Caco-2 (cell line): Measurements from ENCODE around the gene VSIG1. TPM values are rescaled to one million over a fixed set of nuclear protein-coding genes. Genes with fewer than 3 reads are reported as not detected.

Source experiments
- BruUV-seq: library from RNA; stranded (reverse); fragments of 400-500 nt; replicated peaks from 2 replicates; lab custom pipeline; 2021; lab: Mats Ljungman, UMichigan
- CTCF ChIA-PET: fragments of 300-600 bp; sonication (Branson Sonifier 250); formaldehyde crosslinking; loops from one replicate; lab custom pipeline; 2022; ENCODE audit warnings: antibody characterized with exemption; lab: Charles Lee
- POLR2A ChIA-PET: fragments of 300-600 bp; sonication (Branson Sonifier 250); formaldehyde crosslinking; loops from one replicate; lab custom pipeline; 2022; ENCODE audit warnings: antibody characterized with exemption; lab: Charles Lee
- DNase-seq, 2 experiments: peaks; one replicate each; pipeline versions ENCODE4 v3.0.0 to v3.0.0-alpha.2; 2020 to 2022
- H3K27me3 ChIP-seq: replicated peaks from 2 replicates; pipeline ENCODE4 v1.6.0; 2011; ENCODE audit warnings: low read length; ENCODE audit not compliant: control insufficient read depth, insufficient read depth
- H3K36me3 ChIP-seq: 2 replicates; pipeline ENCODE4 v1.5.1; 2011; ENCODE audit warnings: low read length; ENCODE audit not compliant: control insufficient read depth, insufficient read depth
- H3K4me1 ChIP-seq: fragments of 250-450 bp; sonication (Bioruptor Pico); 2 replicates; pipeline ENCODE4 v1.5.1; 2020; ENCODE audit warnings: mild to moderate bottlenecking
- H3K4me3 ChIP-seq: 2 replicates; pipeline ENCODE4 v1.5.1; 2011; ENCODE audit warnings: low read depth, mild to moderate bottlenecking, control low read depth, low read length
- H3K9me3 ChIP-seq: fragments of 250-450 bp; sonication (Bioruptor Pico); 2 replicates; pipeline ENCODE4 v1.5.1; 2020; ENCODE audit warnings: mild to moderate bottlenecking, moderate library complexity
- H3K27ac Mint-ChIP-seq: one replicate; pipeline ENCODE4 v1.8.0; 2022; ENCODE audit warnings: mixed read lengths; ENCODE audit not compliant: unreplicated experiment
- H3K27me3 Mint-ChIP-seq: one replicate; pipeline ENCODE4 v1.8.0; 2022; ENCODE audit warnings: mixed read lengths; ENCODE audit not compliant: insufficient read depth, unreplicated experiment
- H3K36me3 Mint-ChIP-seq: one replicate; pipeline ENCODE4 v1.8.0; 2022; ENCODE audit warnings: mild to moderate bottlenecking, mixed read lengths; ENCODE audit not compliant: insufficient read depth, unreplicated experiment
- H3K4me1 Mint-ChIP-seq: one replicate; pipeline ENCODE4 v1.8.0; 2022; ENCODE audit warnings: low read depth, mixed read lengths; ENCODE audit not compliant: unreplicated experiment
- H3K4me3 Mint-ChIP-seq: one replicate; pipeline ENCODE4 v1.8.0; 2022; ENCODE audit warnings: mild to moderate bottlenecking, moderate library complexity, mixed read lengths; ENCODE audit not compliant: unreplicated experiment
- H3K9me3 Mint-ChIP-seq: one replicate; pipeline ENCODE4 v1.8.0; 2022; ENCODE audit warnings: mixed read lengths; ENCODE audit not compliant: unreplicated experiment
- intact Hi-C: fragments of 100-400 bp; cut with micrococcal nuclease; formaldehyde crosslinking; loops from one replicate; pipeline ENCODE4 v1.10.0; 2022; ENCODE audit not compliant: unreplicated experiment
- total RNA-seq: library from RNA; stranded (reverse); gene quantifications from 2 replicates; pipeline ENCODE4 v1.2.3, GENCODE V29; 2022
- TF ChIP-seq, protein P1 (sequence below), 2 experiments: fragments of 200-600 bp in 1 of 2; IDR thresholded peaks; 1 replicate in 1 of 2; 2 replicates in 1 of 2; pipeline versions ENCODE4 v1.5.1 to v1.8.0; 2011 to 2022; ENCODE audit warnings: antibody characterized with exemption in 1 of 2, control low read depth in 1 of 2, inconsistent platforms in 1 of 2, low read depth in 1 of 2, low read length in 1 of 2, mild to moderate bottlenecking in 1 of 2, moderate library complexity in 1 of 2; ENCODE audit not compliant: insufficient read depth in 1 of 2, severe bottlenecking in 1 of 2, unreplicated experiment in 1 of 2

The VSIG1 gene
- total RNA-seq, 1 experiment from 2014 or later, result not detected

DNA sequence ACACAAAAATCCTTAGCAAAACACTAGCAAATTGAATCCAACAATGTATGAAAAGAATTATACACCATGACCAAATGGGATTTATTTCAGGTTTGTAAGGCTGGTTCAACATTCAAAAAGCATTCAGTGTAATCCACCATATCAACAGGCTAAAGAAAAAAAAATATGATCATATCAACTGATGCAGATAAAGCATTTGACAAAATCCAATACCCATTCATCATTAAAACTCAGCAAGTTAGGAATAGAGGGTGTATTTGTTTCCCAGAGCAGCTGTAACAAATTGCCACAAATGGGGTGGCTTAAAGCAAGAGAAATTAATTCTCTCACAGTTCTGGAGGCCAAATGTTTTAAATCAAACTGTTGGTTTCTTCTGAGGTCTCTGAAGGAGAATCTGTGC, 10.7 kb downstream of the VSIG1 start:
- POLR2A ChIA-PET, result no interaction called here
- no peak overlapping the region for H3K4me3 ChIP-seq
- no peaks in the 10 kb centered on the region for H3K27me3 Mint-ChIP-seq
- intact Hi-C loops, result no loop called here
- CTCF ChIA-PET, result no interaction called here
- no peaks in the 10 kb centered on the region for H3K27me3 ChIP-seq
- H3K4me1 ChIP-seq, result no peaks in the 10 kb centered on the region
- H3K9me3 Mint-ChIP-seq, result no peaks in the 10 kb centered on the region
- no peak for DNase-seq
- TF ChIP-seq, protein P1, sequence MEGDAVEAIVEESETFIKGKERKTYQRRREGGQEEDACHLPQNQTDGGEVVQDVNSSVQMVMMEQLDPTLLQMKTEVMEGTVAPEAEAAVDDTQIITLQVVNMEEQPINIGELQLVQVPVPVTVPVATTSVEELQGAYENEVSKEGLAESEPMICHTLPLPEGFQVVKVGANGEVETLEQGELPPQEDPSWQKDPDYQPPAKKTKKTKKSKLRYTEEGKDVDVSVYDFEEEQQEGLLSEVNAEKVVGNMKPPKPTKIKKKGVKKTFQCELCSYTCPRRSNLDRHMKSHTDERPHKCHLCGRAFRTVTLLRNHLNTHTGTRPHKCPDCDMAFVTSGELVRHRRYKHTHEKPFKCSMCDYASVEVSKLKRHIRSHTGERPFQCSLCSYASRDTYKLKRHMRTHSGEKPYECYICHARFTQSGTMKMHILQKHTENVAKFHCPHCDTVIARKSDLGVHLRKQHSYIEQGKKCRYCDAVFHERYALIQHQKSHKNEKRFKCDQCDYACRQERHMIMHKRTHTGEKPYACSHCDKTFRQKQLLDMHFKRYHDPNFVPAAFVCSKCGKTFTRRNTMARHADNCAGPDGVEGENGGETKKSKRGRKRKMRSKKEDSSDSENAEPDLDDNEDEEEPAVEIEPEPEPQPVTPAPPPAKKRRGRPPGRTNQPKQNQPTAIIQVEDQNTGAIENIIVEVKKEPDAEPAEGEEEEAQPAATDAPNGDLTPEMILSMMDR (IDR thresholded peaks at IDR 0.05; ENCODE audit: insufficient read depth in 1 of 2, low read depth in 1 of 2, low read length in 1 of 2, severe bottlenecking in 1 of 2, unreplicated experiment in 1 of 2), result no peak
- H3K36me3 Mint-ChIP-seq, result no peaks in the 10 kb centered on the region
- H3K9me3 ChIP-seq, result no peaks in the 10 kb centered on the region
- H3K4me1 Mint-ChIP-seq, result no peaks in the 10 kb centered on the region
- no peak overlapping the region for H3K4me3 Mint-ChIP-seq
- H3K27ac Mint-ChIP-seq, result no peak overlapping the region
- no TSS peak for BruUV-seq
- no peaks in the 10 kb centered on the region for H3K36me3 ChIP-seq

DNA sequence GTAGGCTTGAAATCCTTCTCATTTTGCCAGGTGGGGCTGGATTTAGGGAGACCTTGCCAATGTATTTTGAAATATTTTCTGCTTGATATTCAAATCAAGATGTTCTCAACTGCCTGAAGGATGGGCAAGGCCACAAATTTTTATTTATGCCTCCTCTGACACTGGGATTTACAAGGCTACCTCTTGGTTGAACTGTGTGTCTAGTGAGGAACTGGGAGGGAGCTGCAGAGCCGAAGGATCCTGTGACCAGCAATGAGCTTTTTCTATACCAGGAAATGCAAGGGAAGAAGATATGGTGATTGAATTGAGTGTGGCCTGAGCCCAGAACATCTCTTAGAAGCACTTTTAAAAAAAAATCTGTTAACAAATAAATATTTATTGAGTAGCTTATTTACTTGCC, 14.9 kb downstream of the VSIG1 start:
- POLR2A ChIA-PET, result interaction anchor here (1.1 kb wide), 1 partner anchor 32 kb away, joined by 3 read pairs; the partner anchor contains the start of genes ATG4A and PSMD10

DNA sequence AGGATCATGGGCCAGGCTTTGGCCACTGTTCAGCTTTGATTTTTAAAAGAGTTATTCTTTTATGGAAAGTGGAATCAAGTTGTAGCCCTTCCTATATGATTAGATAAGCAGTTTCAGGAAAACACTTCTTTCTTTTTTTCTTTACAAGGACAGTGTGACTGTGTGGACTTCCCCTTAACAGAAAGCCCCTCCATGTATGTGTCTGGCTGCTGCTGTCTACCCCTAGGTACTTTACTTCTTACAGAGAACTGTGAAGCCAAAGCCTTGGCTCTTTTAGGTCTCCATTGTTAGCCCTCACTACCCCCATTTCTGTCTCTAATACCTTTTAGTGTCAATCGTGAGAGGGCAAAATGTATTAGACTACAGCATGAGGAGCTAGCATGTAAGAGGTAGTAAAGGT, 19.1 kb downstream of the VSIG1 start:
- H3K27ac Mint-ChIP-seq, result no peak overlapping the region
- H3K9me3 ChIP-seq, result no peaks in the 10 kb centered on the region
- H3K27me3 Mint-ChIP-seq, result no peaks in the 10 kb centered on the region
- TF ChIP-seq, protein P1 (IDR thresholded peaks at IDR 0.05; ENCODE audit: insufficient read depth in 1 of 2, low read depth in 1 of 2, low read length in 1 of 2, severe bottlenecking in 1 of 2, unreplicated experiment in 1 of 2), result no peak
- no peaks in the 10 kb centered on the region for H3K36me3 ChIP-seq
- no peaks in the 10 kb centered on the region for H3K9me3 Mint-ChIP-seq
- H3K4me1 Mint-ChIP-seq, result no peaks in the 10 kb centered on the region
- no peaks in the 10 kb centered on the region for H3K4me1 ChIP-seq
- ChIA-PET CTCF (no interaction called here), POLR2A (no interaction called here)
- DNase-seq, result no peak
- intact Hi-C loops, result no loop called here
- H3K4me3 Mint-ChIP-seq, result no peak overlapping the region
- no peaks in the 10 kb centered on the region for H3K27me3 ChIP-seq
- no TSS peak for BruUV-seq
- no peaks in the 10 kb centered on the region for H3K36me3 Mint-ChIP-seq
- no peak overlapping the region for H3K4me3 ChIP-seq

More for the DNA sequence above, 14.9 kb downstream of the VSIG1 start:
- TF ChIP-seq, protein P1 (IDR thresholded peaks at IDR 0.05; ENCODE audit: insufficient read depth in 1 of 2, low read depth in 1 of 2, low read length in 1 of 2, severe bottlenecking in 1 of 2, unreplicated experiment in 1 of 2), result no peak
- no peak for DNase-seq
- intact Hi-C loops, result no loop called here
- H3K9me3 ChIP-seq, result no peaks in the 10 kb centered on the region
- no peaks in the 10 kb centered on the region for H3K27me3 ChIP-seq
- no peaks in the 10 kb centered on the region for H3K36me3 ChIP-seq
- no TSS peak for BruUV-seq
- Mint-ChIP-seq H3K27me3 (no peaks in the 10 kb centered on the region), H3K4me1 (no peaks in the 10 kb centered on the region), H3K36me3 (no peaks in the 10 kb centered on the region), H3K4me3 (no peak overlapping the region), H3K27ac (no peak overlapping the region), H3K9me3 (no peaks in the 10 kb centered on the region)
- H3K4me3 ChIP-seq, result no peak overlapping the region
- CTCF ChIA-PET, result no interaction called here
- no peaks in the 10 kb centered on the region for H3K4me1 ChIP-seq
